Activated naive CD4-positive, alpha-beta T cell treated with anti-CD3 and anti-CD28 coated beads, Interleukin-2, amount 50 U/mL, for 16 hours (primary cell): ENCODE measurements around the gene OPRD1.
"Not testable (repeated sequence)": the region's sequence is repeated elsewhere in the genome, so short reads cannot be mapped to it uniquely, and the experiment has no call there.

Source experiments
- DNase-seq: peaks from one replicate; pipeline ENCODE4 v3.0.0-alpha.2; 2020

OPRD1 gene

DNA sequence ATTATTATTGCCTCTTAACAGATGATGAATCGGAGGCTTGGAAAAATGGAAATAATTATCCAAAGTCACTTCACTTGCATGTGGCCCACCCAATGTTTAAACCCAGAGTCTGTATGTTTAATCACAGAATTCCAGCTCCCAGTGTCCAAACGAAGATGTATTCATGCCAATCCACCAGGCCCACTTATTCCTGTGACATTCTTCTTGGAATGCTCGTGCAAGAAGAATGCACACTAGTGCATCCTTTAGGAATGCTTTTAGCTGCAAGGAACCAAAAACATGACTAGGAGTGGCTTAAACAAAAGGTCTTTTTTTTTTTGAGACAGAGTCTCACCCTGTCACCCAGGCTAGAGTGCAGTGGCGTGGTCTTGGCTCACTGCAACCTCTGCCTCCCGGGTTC lies 8.9 kb upstream of the OPRD1 start:
- DNase-seq: no peak

GRCh38 chr1:28803662-28804061 lies 8.3 kb upstream of the OPRD1 start:
- DNase-seq: no peak

- DNase-seq: no peak
Observed at GRCh38 chr1:28804071-28804470, 7.9 kb upstream of the OPRD1 start.

DNA sequence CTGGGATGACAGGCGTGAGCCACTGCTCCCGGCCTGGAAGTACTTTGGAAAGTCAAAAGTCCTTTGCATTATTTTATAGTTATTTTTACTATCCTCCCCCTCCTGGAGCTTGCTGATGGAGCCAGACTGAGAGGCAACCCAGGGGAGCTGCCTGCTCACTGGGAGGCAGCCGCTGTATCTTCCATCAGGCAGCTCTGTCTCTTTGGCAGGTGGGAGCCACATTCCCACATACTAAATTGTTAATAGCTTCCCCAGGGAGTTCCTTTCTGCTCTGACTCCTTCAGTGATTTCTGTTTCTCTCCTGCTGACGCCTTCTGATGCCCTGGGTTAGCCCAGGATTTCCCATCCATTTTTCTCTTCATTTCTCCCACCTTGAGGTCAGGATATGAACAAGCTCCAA lies 4.9 kb upstream of the OPRD1 start:
- DNase-seq: no peak

- DNase-seq: no peak
Observed at GRCh38 chr1:28807986-28808385, 4.0 kb upstream of the OPRD1 start.

GRCh38 chr1:28811369-28811765 lies 603 bp upstream of the OPRD1 start:
- no peak for DNase-seq

DNA sequence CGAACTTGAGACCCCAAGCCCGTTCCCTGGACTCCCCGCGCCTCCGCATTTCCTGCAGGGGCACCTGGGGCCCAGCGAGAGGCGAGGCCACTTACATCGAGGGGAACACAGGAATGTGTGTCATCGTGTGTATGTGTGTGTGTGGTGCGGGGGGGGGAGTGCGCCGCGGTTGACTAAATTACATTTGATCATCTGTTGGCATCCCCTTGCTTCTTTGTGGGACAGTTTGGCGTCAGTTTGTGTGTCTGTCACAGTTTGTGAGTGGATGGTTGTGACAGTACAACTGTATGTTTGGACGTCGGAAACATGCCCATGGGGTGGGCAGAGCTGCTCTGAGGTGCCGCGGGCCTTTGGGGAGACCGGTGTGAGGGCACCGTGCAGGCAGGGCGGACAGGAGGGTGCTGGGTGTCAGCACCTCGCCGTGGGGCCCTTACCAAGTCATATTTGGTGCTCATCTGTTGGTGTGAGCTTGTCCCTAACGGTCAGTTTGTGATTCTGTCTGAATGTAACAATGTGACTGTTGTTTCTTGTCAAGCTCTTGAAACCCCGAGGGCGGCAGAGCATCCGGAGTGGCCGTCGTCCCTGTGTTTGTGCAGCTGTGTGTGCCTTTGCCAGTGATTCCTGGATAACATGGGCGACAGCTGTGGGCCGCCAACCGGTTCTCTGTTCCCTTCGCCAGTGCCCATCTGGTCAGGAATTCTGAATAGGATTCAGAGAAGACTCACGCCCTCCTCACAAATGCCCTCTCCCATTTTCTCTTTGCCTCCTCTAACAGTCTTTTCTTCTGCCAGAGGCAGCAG lies 899 bp downstream of the OPRD1 start:
- no peak for DNase-seq

DNA sequence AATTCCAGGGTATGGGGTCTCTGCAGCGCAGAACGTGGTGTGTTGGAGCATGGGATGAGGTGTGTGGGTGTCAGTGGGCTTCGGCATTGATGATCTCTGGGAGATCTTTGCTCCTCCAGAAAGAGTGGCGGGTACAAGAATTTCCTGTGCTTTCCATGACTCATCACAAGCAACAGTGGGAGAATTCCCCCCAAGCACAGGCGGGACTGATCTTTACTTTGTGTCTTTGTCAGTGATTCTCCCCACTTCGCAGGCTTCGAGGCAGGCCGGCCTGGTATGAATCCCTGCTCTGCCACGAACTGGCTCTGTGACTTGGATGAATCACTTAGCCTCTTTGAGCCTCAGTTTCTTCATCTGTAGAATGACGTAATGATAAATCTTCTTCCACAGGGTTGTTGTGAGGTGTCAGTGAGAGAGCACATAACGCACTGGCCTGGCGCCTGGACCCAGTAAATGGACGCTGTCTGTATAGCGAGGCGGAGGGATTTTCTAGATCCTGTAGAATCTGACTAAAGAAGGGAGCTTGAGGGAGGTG lies 2.0 kb downstream of the OPRD1 start:
- DNase-seq: no peak

DNA sequence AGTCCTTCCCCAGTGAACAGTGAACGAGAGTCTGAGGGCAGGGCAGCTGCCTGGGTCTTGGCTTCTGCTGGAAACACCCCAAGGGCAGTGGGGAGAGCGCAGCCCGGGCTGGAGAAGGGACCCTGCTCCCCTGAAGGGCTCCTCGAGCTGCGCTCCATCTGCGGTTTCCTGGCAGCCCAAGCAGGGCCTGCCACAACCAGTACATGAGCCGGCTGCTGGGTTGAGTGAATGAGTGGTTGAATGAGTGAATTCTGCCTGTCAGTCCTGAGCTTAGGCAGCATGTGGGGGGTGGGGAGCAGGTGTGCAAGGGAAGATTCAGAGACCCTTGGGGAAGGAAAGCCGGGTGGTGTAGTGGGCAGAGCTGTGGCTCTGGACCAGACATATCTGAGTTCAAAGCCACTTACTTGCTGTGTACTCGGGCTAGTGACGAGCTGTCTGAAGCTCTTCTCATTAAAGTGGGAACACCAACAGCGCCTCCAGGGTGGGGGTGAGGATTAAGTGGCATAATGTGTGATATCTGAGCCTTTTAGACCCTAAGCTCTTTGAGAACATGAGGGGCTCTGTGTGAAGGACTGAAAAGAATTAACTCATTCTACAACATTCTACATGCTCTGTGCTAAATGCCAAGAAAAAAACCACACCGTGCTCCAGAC lies 3.7 kb downstream of the OPRD1 start:
- no peak for DNase-seq

GRCh38 chr1:28817133-28817532 lies 5.2 kb downstream of the OPRD1 start:
- DNase-seq: no peak

- DNase-seq: no peak
Observed at GRCh38 chr1:28819020-28819419, 7.0 kb downstream of the OPRD1 start.

DNA sequence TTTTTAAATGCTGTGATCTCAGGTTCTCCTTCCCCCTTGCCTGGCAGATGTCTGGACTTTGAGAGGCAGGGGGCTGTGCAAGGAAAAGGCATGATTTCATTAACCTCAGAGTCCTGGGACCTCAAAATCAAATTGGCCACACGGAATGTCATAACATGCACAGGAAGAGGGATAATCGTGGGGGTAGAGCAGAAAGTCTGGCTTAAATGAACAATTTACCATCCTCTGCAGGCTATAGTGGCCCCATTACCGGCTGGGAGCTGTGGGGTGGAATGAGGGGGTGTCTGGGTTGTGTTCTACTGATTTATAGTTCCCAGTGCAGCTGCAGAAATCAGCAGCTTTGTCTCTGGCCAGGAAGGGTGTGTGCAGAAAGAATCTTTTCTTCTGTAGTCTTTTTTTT lies 10.8 kb downstream of the OPRD1 start:
- DNase-seq: no peak

DNA sequence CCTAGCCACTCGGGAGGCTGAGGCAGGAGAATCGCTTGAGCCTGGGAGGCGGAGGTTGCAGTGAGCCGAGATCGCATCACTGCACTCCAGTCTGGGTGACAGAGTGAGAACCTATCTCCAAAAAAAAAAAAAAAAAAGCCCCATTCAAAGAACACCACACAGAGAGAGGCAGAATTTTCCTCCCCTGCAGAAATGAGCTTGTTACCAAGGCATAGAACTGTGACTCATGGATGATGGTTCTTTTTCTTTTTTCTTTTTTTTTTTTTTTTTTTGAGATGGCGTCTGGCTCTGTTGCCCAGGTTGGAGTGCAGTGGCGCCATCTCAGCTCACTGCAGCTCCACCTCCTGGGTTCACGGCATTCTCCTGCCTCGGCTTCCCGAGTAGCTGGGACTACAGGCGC lies 12.1 kb downstream of the OPRD1 start:
- not testable (repeated sequence) for DNase-seq

- DNase-seq: not testable (repeated sequence)
Observed at GRCh38 chr1:28828227-28828858, 16.4 kb downstream of the OPRD1 start.

- DNase-seq: no peak
Observed at GRCh38 chr1:28830814-28831213, 18.8 kb downstream of the OPRD1 start.

- DNase-seq: no peak
Observed at GRCh38 chr1:28832966-28833365, 21.0 kb downstream of the OPRD1 start.

DNA sequence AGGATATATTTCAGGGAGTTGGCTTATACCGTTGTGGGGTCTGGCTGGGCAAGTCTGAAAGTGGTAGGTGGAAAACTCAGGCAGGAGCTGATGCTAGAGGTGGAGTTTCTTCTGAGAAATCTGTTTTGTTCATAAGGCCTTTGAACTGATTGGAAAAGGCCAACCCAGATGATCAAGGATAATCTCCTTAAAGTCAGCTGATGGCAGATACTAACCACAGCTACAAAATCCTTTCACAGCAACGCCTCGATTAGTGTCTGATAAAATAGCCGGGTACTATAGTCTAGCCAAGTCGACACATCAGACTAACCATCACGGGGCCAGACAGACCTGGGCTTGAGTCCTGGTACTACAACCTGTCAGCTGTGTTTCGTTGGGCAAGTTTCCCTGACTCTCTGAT lies 21.4 kb downstream of the OPRD1 start:
- DNase-seq: no peak

- no peak for DNase-seq
Observed at GRCh38 chr1:28835237-28835650, 23.3 kb downstream of the OPRD1 start.

DNA sequence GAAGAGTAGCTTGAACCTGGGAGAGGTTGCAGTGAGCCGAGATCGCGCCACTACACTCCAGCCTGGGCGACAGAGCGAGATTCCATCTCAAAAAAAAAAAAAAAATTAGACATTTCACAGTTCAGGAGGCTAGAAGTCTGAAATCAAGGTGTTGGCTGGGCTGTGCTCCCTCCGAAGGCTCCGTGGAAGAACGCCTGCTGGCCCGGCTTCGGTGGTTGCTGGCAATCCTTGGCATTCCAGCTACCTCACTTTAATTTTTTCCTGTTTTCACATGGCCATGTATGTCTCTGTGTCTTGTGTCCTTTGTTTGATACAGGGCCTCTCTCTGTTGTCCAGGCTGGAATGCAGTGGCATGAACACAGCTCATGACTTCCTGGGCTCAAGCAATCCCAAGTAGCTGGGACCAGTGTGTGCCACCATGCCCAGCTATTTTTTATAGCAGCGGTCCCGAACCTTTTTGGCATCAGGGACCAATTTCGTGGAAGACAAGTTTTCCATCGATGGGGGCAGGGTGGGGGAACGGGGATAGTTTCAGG lies 24.5 kb downstream of the OPRD1 start:
- no peak for DNase-seq

GRCh38 chr1:28840928-28841544 lies 29.1 kb downstream of the OPRD1 start:
- DNase-seq: no peak

DNA sequence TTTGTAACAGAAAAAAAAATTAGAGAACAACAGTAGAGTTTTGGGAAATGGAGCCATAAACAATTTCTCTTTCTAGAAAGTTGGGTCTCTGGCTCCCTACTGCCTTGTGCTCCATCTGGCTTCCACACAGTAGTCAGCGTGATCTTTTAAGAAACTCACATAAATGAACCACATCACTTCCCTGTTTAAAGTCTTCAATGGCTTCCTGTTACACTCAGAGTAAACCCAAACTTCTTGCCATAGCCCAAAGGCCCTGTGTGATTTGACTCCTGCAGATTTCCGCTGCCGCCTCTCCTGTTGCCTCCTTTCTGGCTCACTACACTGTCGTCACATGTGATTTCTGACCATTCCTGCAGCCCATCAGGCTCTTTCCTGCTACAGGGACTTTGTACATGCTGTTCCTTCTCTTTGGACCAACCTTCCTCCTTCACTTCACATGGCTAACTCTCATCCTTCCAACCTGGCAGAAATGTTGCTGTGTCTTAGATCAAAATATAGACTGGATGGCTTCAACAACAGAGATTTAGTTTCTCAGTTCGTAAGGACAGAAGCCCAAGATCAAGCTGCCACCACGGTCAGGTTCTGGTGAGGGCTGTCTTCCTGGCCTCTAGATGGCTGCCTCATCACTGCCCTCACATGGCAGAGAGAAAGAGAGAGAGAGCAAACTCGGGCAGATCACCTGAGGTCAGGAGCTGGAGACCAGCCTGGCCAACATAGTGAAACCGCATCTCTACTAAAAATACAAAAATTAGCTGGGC lies 34.0 kb downstream of the OPRD1 start:
- DNase-seq: no peak

GRCh38 chr1:28847207-28847606 lies 35.2 kb downstream of the OPRD1 start:
- DNase-seq: not testable (repeated sequence)
